ENCODE measurements around the gene FAM98A.
A peak's percentile ranks its signal among the peaks of the same experiment; 100 is the strongest.

Gene FAM98A

GRCh38 chr2:33588232-33588631 is 10.9 kb downstream of the FAM98A start:
- ChIA-PET CTCF (interaction anchor here (0.7 kb wide), 1 partner anchor 654 kb away, joined by 4 read pairs; no protein-coding TSS in a partner anchor), POLR2A (interaction anchor here (1.6 kb wide), 1 partner anchor 11 kb away, joined by 5 read pairs; the partner anchor contains the start of gene FAM98A)
- peaks cover 48 to 69% of the 10 kb centered on the region in 2 experiments for H3K36me3 ChIP-seq (ENCODE audit: control insufficient read depth in 2 of 2, insufficient read depth in 1 of 2, low read length in 2 of 2)
- H3K27ac ChIP-seq (ENCODE audit: extremely low read depth, low read depth, low read length): no peak overlapping the region
- no peaks in the 10 kb centered on the region for H3K9me3 ChIP-seq (ENCODE audit: control insufficient read depth, insufficient read depth, low read depth, low read length)
- peaks cover 28% of the 10 kb centered on the region for H3K4me1 ChIP-seq (ENCODE audit: control insufficient read depth, insufficient read depth, low read length)
- no peak for TF ChIP-seq ZBTB26 (tag by site-specific recombination; optimal IDR thresholded peaks at IDR 0.05)
- no peak for TF ChIP-seq PRDM10 (tag by site-specific recombination; IDR thresholded peaks at IDR 0.05)
- TF ChIP-seq ZNF433 (tag by site-specific recombination; IDR thresholded peaks at IDR 0.05; ENCODE audit: low read depth): no peak
- TF ChIP-seq BCL6B (tag by site-specific recombination; IDR thresholded peaks at IDR 0.05): no peak
- H3K4me3 ChIP-seq (ENCODE audit: low read depth, low read length): no peak overlapping the region

- Histone ChIP-seq H3K4me1 (ENCODE audit: control insufficient read depth, insufficient read depth, low read length) (peaks cover 24% of the 10 kb centered on the region), H3K27ac (ENCODE audit: extremely low read depth, low read depth, low read length) (no peak overlapping the region), H3K4me3 (ENCODE audit: low read depth, low read length) (no peak overlapping the region), H3K36me3 (ENCODE audit: control insufficient read depth in 2 of 2, insufficient read depth in 1 of 2, low read length in 2 of 2) (peaks cover 36 to 56% of the 10 kb centered on the region in 2 experiments; a peak in 2 of 3 replicates), H3K9me3 (ENCODE audit: control insufficient read depth, insufficient read depth, low read depth, low read length) (no peaks in the 10 kb centered on the region)
- TF ChIP-seq ZNF221 (tag by site-specific recombination; IDR thresholded peaks at IDR 0.05; ENCODE audit: borderline replicate concordance): no peak
- TF ChIP-seq ZBTB21 (tag by site-specific recombination; IDR thresholded peaks at IDR 0.05): no peak
- TF ChIP-seq ZNF555 (tag by site-specific recombination; conservative IDR thresholded peaks at IDR 0.05): no peak
- no peak for TF ChIP-seq ZNF16 (tag by site-specific recombination; IDR thresholded peaks at IDR 0.05; ENCODE audit: low read depth)
- TF ChIP-seq ZFP3 (tag by site-specific recombination; IDR thresholded peaks at IDR 0.05; ENCODE audit: low read depth): no peak
- ChIA-PET POLR2A (interaction anchor here (1.0 kb wide), 1 partner anchor 12 kb away, joined by 4 read pairs; the partner anchor contains the start of gene FAM98A), CTCF (interaction anchor here (0.5 to 1.2 kb wide), 2 partner anchors 11 to 146 kb away, joined by 3 to 5 read pairs; no protein-coding TSS in a partner anchor)
Observed at GRCh38 chr2:33586766-33587165, 12.3 kb downstream of the FAM98A start.

- Histone ChIP-seq H3K4me3 (ENCODE audit: low read depth, low read length) (no peak overlapping the region), H3K9me3 (ENCODE audit: control insufficient read depth, insufficient read depth, low read depth, low read length) (no peaks in the 10 kb centered on the region), H3K36me3 (ENCODE audit: control insufficient read depth in 2 of 2, insufficient read depth in 1 of 2, low read length in 2 of 2) (peaks cover 25 to 44% of the 10 kb centered on the region in 2 experiments; a peak in 2 of 3 replicates), H3K4me1 (ENCODE audit: control insufficient read depth, insufficient read depth, low read length) (no peaks in the 10 kb centered on the region), H3K27ac (ENCODE audit: extremely low read depth, low read depth, low read length) (no peak overlapping the region)
- ChIA-PET POLR2A (interaction anchor here (0.7 to 0.8 kb wide), 2 partner anchors 16 to 108 kb away, joined by 3 to 4 read pairs; partner anchors contain the start of gene FAM98A), CTCF (interaction anchor here (0.5 to 2.5 kb wide), 41 partner anchors 8 to 1013 kb away, joined by 3 to 21 read pairs (median 4); partner anchors contain the start of gene FAM98A)
- no peak for TF ChIP-seq TRIM28 (IDR thresholded peaks at IDR 0.05; ENCODE audit: borderline replicate concordance, low read length)
- TF ChIP-seq PRDM1 (tag by site-specific recombination; IDR thresholded peaks at IDR 0.05): no peak
- TF ChIP-seq ZNF654 (tag by site-specific recombination; IDR thresholded peaks at IDR 0.05; ENCODE audit: low read depth): peak; percentile 79
- TF ChIP-seq IKZF3 (tag by site-specific recombination; IDR thresholded peaks at IDR 0.05): 0 out of 2 replicates have a peak, but pooled peaks have one; percentile 24
- TF ChIP-seq CTCF (tag by site-specific recombination; IDR thresholded peaks at IDR 0.05): peak; percentile 31; the same call in 1 of the 2 replicates
- TF ChIP-seq KLF17 (tag by site-specific recombination; IDR thresholded peaks at IDR 0.05): no peak
- 0 out of 2 replicates have a peak, but pooled peaks have one; percentile 50 for TF ChIP-seq ZNF362 (tag by site-specific recombination; IDR thresholded peaks at IDR 0.05)
Observed at GRCh38 chr2:33583194-33583938, 15.7 kb downstream of the FAM98A start.
